SK-N-SH treated with all-trans-retinoic acid at 6 μM for 48 hours (cell line): ENCODE data around the gene ACE.

Experiments used
- ATAC-seq: fragments of 200-7000 bp; cut with Tn5 transposase; 3 replicates; pipeline ENCODE4 v1.9.1; 2020; ENCODE audit warnings: mild to moderate bottlenecking, moderate library complexity
- ARNTL ChIP-seq: fragments of 450-650 bp; formaldehyde crosslinking; IDR thresholded peaks from 2 replicates; pipeline ENCODE4 v1.5.0; 2020; ENCODE audit warnings: low read depth, mild to moderate bottlenecking, moderate library complexity, borderline replicate concordance
- BACH2 ChIP-seq: fragments of 250-450 bp; sonication (Bioruptor Pico); IDR thresholded peaks from 2 replicates; pipeline ENCODE4 v1.9.0; 2021; ENCODE audit warnings: mild to moderate bottlenecking, borderline replicate concordance
- CREB5 ChIP-seq: fragments of 250-450 bp; sonication (Bioruptor Pico); IDR thresholded peaks from 2 replicates; pipeline ENCODE4 v1.5.1; 2020; ENCODE audit warnings: low read depth, mild to moderate bottlenecking, moderate library complexity
- ESRRG ChIP-seq: fragments of 250-450 bp; sonication (Bioruptor Pico); IDR thresholded peaks from 2 replicates; pipeline ENCODE4 v1.6.1; 2021; ENCODE audit warnings: mild to moderate bottlenecking
- GLIS3 ChIP-seq: fragments of 250-450 bp; sonication (Bioruptor Pico); IDR thresholded peaks from 2 replicates; pipeline ENCODE4 v1.5.0; 2020; ENCODE audit warnings: mild to moderate bottlenecking, moderate library complexity
- ISL1 ChIP-seq: fragments of 250-450 bp; sonication (Bioruptor Pico); IDR thresholded peaks from 2 replicates; pipeline ENCODE4 v2.1.2; 2022; ENCODE audit warnings: mild to moderate bottlenecking, moderate library complexity
- OSR1 ChIP-seq: fragments of 250-450 bp; sonication (Bioruptor Pico); IDR thresholded peaks from 2 replicates; pipeline ENCODE4 v1.8.0; 2022; ENCODE audit warnings: moderate library complexity, mild to moderate bottlenecking, inconsistent platforms
- PATZ1 ChIP-seq: fragments of 250-450 bp; sonication (Bioruptor Pico); IDR thresholded peaks from 2 replicates; pipeline ENCODE4 v1.8.0; 2020; ENCODE audit warnings: mild to moderate bottlenecking, moderate library complexity, borderline replicate concordance
- POU6F1 ChIP-seq: fragments of 250-450 bp; sonication (Bioruptor Pico); IDR thresholded peaks from 2 replicates; pipeline ENCODE4 v1.8.0; 2021; ENCODE audit warnings: low read depth, mild to moderate bottlenecking, moderate library complexity, borderline replicate concordance
- PPARA ChIP-seq: fragments of 250-450 bp; sonication (Bioruptor Pico); IDR thresholded peaks from 2 replicates; pipeline ENCODE4 v1.5.0; 2020; ENCODE audit warnings: mild to moderate bottlenecking, borderline replicate concordance
- RARB ChIP-seq: fragments of 250-450 bp; sonication (Bioruptor Pico); IDR thresholded peaks from 2 replicates; pipeline ENCODE4 v1.8.0; 2021; ENCODE audit warnings: mild to moderate bottlenecking, moderate library complexity
- SNAI2 ChIP-seq: fragments of 250-450 bp; sonication (Bioruptor Pico); IDR thresholded peaks from 2 replicates; pipeline ENCODE4 v1.5.0; 2020; ENCODE audit warnings: mild to moderate bottlenecking, moderate library complexity
- TCF4 ChIP-seq: fragments of 250-450 bp; sonication (Bioruptor Pico); IDR thresholded peaks from 2 replicates; pipeline ENCODE4 v1.8.0; 2021; ENCODE audit warnings: mild to moderate bottlenecking, moderate library complexity, borderline replicate concordance
- TOX ChIP-seq: fragments of 250-450 bp; sonication (Bioruptor Pico); IDR thresholded peaks from 2 replicates; pipeline ENCODE4 v1.8.0; 2021; ENCODE audit warnings: mild to moderate bottlenecking, moderate library complexity, borderline replicate concordance
- TSHZ2 ChIP-seq: fragments of 250-450 bp; sonication (Bioruptor Pico); IDR thresholded peaks from 2 replicates; pipeline ENCODE4 v1.5.0; 2020; ENCODE audit warnings: mild to moderate bottlenecking, moderate library complexity
- ZC3H10 ChIP-seq: fragments of 250-450 bp; sonication (Bioruptor Pico); IDR thresholded peaks from 2 replicates; pipeline ENCODE4 v1.5.1; 2021; ENCODE audit warnings: mild to moderate bottlenecking, moderate library complexity
- ZFP3 ChIP-seq: fragments of 250-450 bp; sonication (Bioruptor Pico); IDR thresholded peaks from 2 replicates; pipeline ENCODE4 v1.5.0; 2020; ENCODE audit warnings: mild to moderate bottlenecking, moderate library complexity
- ZFP30 ChIP-seq: fragments of 450-650 bp; formaldehyde crosslinking; IDR thresholded peaks from 2 replicates; pipeline ENCODE4 v1.5.0; 2022; ENCODE audit warnings: mild to moderate bottlenecking, moderate library complexity
- ZNF565 ChIP-seq: fragments of 450-650 bp; formaldehyde crosslinking; conservative IDR thresholded peaks from 2 replicates; pipeline ENCODE4 v1.5.0; 2020; ENCODE audit warnings: low read depth, mild to moderate bottlenecking, moderate library complexity
- ZNF70 ChIP-seq: fragments of 450-650 bp; formaldehyde crosslinking; IDR thresholded peaks from 2 replicates; pipeline ENCODE4 v1.5.0; 2020; ENCODE audit warnings: mild to moderate bottlenecking, moderate library complexity
- ZNF8 ChIP-seq: fragments of 450-650 bp; formaldehyde crosslinking; IDR thresholded peaks from 2 replicates; pipeline ENCODE4 v1.5.0; 2020; ENCODE audit warnings: mild to moderate bottlenecking, moderate library complexity

ACE gene

GRCh38 chr17:63481488-63481870, 4.6 kb downstream of the ACE start:
- ATAC-seq = no peak
- TF ChIP-seq ZC3H10 (CRISPR knock-in tag) (no peak), RARB (CRISPR knock-in tag) (no peak), POU6F1 (no peak), ZNF8 (CRISPR knock-in tag) (no peak), TCF4 (CRISPR knock-in tag) (no peak), ISL1 (CRISPR knock-in tag) (no peak), TOX (CRISPR knock-in tag) (no peak), SNAI2 (no peak), ZFP30 (CRISPR knock-in tag) (no peak), OSR1 (CRISPR knock-in tag) (no peak)

- TF ChIP-seq POU6F1 (no peak), ESRRG (CRISPR knock-in tag) (no peak), ISL1 (CRISPR knock-in tag) (no peak), PATZ1 (CRISPR knock-in tag) (no peak), SNAI2 (no peak), ZFP30 (CRISPR knock-in tag) (no peak), BACH2 (CRISPR knock-in tag) (no peak), ARNTL (CRISPR knock-in tag) (no peak)
- no peak for ATAC-seq
Observed at GRCh38 chr17:63482509-63482908, 5.6 kb downstream of the ACE start.

GRCh38 chr17:63483038-63483437, 6.2 kb downstream of the ACE start:
- no peak for TF ChIP-seq GLIS3 (CRISPR knock-in tag)
- TF ChIP-seq PATZ1 (CRISPR knock-in tag) = no peak
- TF ChIP-seq SNAI2 = no peak
- no peak for TF ChIP-seq ZFP30 (CRISPR knock-in tag)
- TF ChIP-seq ZNF8 (CRISPR knock-in tag) = no peak
- no peak for TF ChIP-seq ZC3H10 (CRISPR knock-in tag)
- TF ChIP-seq ZNF565 (CRISPR knock-in tag) = no peak
- TF ChIP-seq TSHZ2 (CRISPR knock-in tag) = no peak
- TF ChIP-seq ZFP3 (CRISPR knock-in tag) = no peak
- no peak for TF ChIP-seq TCF4 (CRISPR knock-in tag)
- no peak for TF ChIP-seq ISL1 (CRISPR knock-in tag)
- no peak for TF ChIP-seq POU6F1
- no peak for TF ChIP-seq ARNTL (CRISPR knock-in tag)
- no peak for TF ChIP-seq BACH2 (CRISPR knock-in tag)
- no peak for TF ChIP-seq OSR1 (CRISPR knock-in tag)
- TF ChIP-seq PPARA (CRISPR knock-in tag) = no peak
- TF ChIP-seq CREB5 (CRISPR knock-in tag) = no peak
- TF ChIP-seq ZNF70 (CRISPR knock-in tag) = no peak
- no peak for TF ChIP-seq RARB (CRISPR knock-in tag)
- no peak for ATAC-seq
